ENCODE measurements around the gene PLIN5.

PLIN5 gene

GRCh38 chr19:4493104-4493928 is 41.7 kb downstream of the PLIN5 start:
- no peak for DNase-seq (ENCODE audit: extremely low read depth, low read depth)
- H3K4me3 ChIP-seq (replicated peaks; ENCODE audit: low read depth, low read length) = no peak overlapping the region
- TF ChIP-seq, protein P1, sequence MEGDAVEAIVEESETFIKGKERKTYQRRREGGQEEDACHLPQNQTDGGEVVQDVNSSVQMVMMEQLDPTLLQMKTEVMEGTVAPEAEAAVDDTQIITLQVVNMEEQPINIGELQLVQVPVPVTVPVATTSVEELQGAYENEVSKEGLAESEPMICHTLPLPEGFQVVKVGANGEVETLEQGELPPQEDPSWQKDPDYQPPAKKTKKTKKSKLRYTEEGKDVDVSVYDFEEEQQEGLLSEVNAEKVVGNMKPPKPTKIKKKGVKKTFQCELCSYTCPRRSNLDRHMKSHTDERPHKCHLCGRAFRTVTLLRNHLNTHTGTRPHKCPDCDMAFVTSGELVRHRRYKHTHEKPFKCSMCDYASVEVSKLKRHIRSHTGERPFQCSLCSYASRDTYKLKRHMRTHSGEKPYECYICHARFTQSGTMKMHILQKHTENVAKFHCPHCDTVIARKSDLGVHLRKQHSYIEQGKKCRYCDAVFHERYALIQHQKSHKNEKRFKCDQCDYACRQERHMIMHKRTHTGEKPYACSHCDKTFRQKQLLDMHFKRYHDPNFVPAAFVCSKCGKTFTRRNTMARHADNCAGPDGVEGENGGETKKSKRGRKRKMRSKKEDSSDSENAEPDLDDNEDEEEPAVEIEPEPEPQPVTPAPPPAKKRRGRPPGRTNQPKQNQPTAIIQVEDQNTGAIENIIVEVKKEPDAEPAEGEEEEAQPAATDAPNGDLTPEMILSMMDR (IDR thresholded peaks at IDR 0.05; ENCODE audit: low read depth, low read length, missing control alignments) = no peak

DNA sequence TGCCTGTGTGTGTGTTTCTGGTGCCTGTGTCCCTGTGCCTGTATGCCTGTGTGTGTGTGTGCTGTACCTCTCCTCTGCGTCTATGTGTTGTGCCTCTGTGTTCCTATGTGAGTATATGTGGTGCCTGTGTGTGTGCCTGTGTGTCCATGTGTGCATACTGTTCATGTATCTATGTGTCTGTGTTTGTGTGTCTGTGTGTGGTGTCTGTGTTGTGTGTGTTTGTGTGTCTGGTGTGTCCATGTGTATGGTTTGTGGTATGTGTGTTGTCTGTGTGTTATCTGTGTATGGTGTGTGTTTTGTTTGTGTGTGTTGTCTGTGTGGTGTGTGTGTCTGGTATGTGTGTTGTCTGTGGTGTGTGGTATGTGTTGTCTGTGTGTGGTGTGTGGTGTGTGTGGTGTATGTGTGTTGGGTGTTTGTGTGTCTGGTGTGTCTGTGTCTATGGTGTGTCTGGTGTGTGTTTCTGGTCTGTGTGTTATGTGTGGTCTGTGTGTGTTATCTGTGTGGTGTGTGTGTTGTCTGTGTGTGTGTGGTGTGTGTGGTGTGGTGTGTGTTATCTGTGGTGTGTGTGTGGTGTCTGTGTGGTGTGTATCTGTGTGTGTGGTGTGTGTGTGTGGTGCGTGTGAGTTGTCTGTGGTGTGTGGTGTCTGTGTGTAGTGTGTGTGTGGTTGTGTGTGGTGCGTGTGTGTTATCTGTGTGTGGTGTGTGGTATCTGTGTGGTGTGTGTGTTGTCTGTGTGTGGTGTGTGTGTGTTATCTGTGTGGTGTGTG is 42.5 kb downstream of the PLIN5 start:
- TF ChIP-seq, protein P1 (IDR thresholded peaks at IDR 0.05; ENCODE audit: low read depth, low read length, missing control alignments) = no peak
- H3K4me3 ChIP-seq (replicated peaks; ENCODE audit: low read depth, low read length) = no peak overlapping the region
- no peak for DNase-seq (ENCODE audit: extremely low read depth, low read depth)

DNA sequence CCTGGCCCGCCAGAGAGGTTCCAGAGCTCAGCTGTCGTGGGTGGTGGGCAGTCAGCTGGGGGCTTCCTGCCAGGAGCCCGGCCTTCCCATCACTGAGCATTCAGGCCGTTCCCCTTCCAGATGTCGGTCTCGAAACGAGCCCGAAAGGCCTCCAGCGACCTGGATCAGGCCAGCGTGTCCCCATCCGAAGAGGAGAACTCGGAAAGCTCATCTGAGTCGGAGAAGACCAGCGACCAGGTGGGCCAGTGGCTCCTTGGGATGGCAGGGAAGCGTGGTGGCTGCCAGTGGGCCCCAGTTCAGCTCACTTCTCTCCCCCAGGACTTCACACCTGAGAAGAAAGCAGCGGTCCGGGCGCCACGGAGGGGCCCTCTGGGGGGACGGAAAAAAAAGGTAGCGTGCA is 43.6 kb downstream of the PLIN5 start:
- H3K4me3 ChIP-seq (replicated peaks; ENCODE audit: low read depth, low read length) = no peak overlapping the region
- TF ChIP-seq, protein P1 (IDR thresholded peaks at IDR 0.05; ENCODE audit: low read depth, low read length, missing control alignments) = no peak
- no peak for DNase-seq (ENCODE audit: extremely low read depth, low read depth)

- no peak for DNase-seq (ENCODE audit: extremely low read depth, low read depth)
- H3K4me3 ChIP-seq (replicated peaks; ENCODE audit: low read depth, low read length) = no peak overlapping the region
- TF ChIP-seq, protein P1 (IDR thresholded peaks at IDR 0.05; ENCODE audit: low read depth, low read length, missing control alignments) = no peak
Measured at GRCh38 chr19:4488496-4488895, 46.5 kb downstream of the PLIN5 start.

DNA sequence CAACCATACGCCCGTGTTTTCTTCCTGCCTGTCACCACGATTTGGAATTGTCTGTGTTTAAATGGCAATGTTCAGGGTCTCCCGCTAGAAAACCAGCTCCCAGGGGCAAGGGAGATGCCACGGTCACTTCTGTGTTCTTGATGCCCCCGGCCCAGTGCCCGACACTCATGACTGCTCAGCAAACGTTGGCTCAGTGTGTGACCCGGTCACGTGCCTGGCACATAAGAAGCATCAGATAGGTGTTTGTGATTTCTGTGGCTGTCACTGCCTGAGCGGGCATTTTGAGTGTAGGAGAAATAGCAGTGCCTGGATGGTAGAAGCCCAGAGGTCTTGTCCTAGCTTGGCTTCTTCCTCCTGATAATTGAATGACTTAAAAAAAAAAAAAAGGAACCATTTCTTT is 47.5 kb downstream of the PLIN5 start:
- no peak for DNase-seq (ENCODE audit: extremely low read depth, low read depth)
- TF ChIP-seq, protein P1 (IDR thresholded peaks at IDR 0.05; ENCODE audit: low read depth, low read length, missing control alignments) = no peak
- no peak overlapping the region for H3K4me3 ChIP-seq (replicated peaks; ENCODE audit: low read depth, low read length)

DNA sequence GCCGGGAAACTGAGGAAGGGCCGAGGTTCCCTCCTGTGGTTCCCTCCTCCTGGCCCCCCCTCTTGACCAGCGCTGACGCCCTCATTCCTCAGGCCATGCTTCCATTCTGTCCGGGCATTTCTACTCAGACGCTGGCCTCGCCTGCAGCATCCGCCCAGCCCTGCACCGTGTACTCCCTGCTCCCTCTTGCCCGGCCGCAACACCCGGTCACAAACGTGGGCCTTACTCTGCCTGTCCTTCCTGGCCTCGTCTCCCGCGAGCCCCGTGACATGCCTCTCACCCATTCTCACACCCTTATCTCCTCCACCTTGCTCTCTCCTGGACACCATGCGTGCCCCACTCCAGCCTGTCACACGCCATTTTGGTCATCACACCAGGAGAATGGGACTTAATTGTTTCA is 51.6 kb downstream of the PLIN5 start:
- H3K4me3 ChIP-seq (replicated peaks; ENCODE audit: low read depth, low read length) = no peak overlapping the region
- TF ChIP-seq, protein P1 (IDR thresholded peaks at IDR 0.05; ENCODE audit: low read depth, low read length, missing control alignments) = no peak
- no peak for DNase-seq (ENCODE audit: extremely low read depth, low read depth)

Measured in HFF-Myc (cell line).